OCI-LY1 (cell line): ENCODE data around the gene FBXL17.

Source experiments
- CTCF ChIP-seq: fragments of 200-600 bp; sonication (generic), shearing (Covaris generic); IDR thresholded peaks from 2 replicates; pipeline ENCODE4 v1.5.1; 2017; ENCODE audit warnings: mild to moderate bottlenecking, antibody characterized with exemption, low read length, moderate library complexity, mixed read lengths
- EZH2 ChIP-seq: fragments of 200-600 bp; sonication (generic), shearing (Covaris generic); IDR thresholded peaks from 2 replicates; pipeline ENCODE4 v1.8.0; 2017; ENCODE audit warnings: borderline replicate concordance, mixed run types, mild to moderate bottlenecking, antibody characterized with exemption, low read length, moderate library complexity, mixed read lengths

- TF ChIP-seq CTCF (no peak), EZH2 (no peak)
These were observed 35.3 kb upstream of the FBXL17 start for GRCh38 chr5:108417166-108417670.
